Mesodermal cell (in vitro differentiated cells): ENCODE results near the gene KDM5C.

Experiments
- H3K27ac ChIP-seq: 2 replicates; pipeline ENCODE4 v1.7.0; 2013; ENCODE audit warnings: mild to moderate bottlenecking, low read depth, low read length, moderate library complexity; ENCODE audit not compliant: severe bottlenecking
- H3K36me3 ChIP-seq: 2 replicates; pipeline ENCODE4 v1.7.1; 2013; ENCODE audit warnings: mild to moderate bottlenecking, low read length, moderate library complexity; ENCODE audit not compliant: control insufficient read depth, insufficient read depth
- H3K4me1 ChIP-seq: one replicate; pipeline ENCODE4 v1.7.1; 2013; ENCODE audit warnings: mild to moderate bottlenecking, low read length; ENCODE audit not compliant: insufficient read depth, control insufficient read depth, poor library complexity, severe bottlenecking
- H3K4me3 ChIP-seq: 2 replicates; pipeline ENCODE4 v1.7.0; 2013; ENCODE audit warnings: low read length, control low read depth, mild to moderate bottlenecking; ENCODE audit not compliant: insufficient read depth, poor library complexity, severe bottlenecking; ENCODE audit errors: extremely low read depth
- H3K9me3 ChIP-seq: 2 replicates; pipeline ENCODE4 v1.7.1; 2013; ENCODE audit warnings: mild to moderate bottlenecking, low read length, moderate library complexity; ENCODE audit not compliant: control insufficient read depth
- WGBS, 2 experiments: methylation state at CpG; one replicate each; pipeline ENCODE4 v1.1.5; 2013; ENCODE audit warnings: missing lambda C conversion rate in 2 of 2; ENCODE audit not compliant: insufficient coverage in 2 of 2; 5-methylcytosine and 5-hydroxymethylcytosine counted together

The KDM5C gene

DNA sequence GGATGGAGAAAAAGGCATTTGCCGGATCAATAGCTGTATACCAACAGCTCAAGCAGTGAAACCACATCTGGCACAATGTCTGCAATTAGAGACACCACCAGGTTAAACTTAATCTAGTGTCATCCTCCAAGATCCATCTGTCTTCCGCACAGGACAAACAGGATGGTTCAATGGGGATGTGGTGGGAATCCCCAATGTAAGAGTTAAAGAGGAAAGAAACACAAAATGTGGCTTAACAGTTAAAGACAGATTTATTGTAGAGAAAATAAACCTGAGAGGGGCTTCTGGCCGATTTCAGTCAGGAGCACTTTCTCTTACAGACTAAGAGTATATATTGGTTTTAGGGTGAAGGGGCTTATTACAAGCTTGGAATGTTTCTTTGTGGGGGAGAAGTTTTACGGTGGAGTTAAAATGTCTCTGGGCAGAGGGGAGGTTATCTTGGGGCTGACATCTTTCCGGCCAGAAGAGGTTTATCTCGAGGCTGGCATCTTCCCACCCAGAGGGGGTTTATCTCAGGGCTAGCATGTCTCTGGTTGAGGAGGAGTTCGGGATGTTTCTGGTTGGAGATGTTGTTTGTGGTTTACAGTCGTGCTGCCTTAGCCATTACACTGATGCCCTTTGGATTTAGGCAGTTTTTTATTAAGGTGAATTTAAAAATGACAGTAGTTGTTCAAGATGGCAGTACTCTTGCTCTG is 69.3 kb downstream of the KDM5C start:
- no peak overlapping the region for H3K27ac ChIP-seq
- H3K4me1 ChIP-seq, result no peaks in the 10 kb centered on the region
- no peak overlapping the region for H3K4me3 ChIP-seq
- no peaks in the 10 kb centered on the region for H3K36me3 ChIP-seq
- no peaks in the 10 kb centered on the region for H3K9me3 ChIP-seq
- WGBS, 2 experiments, result no CpG with 5 or more reads among the region's 8 CpGs

DNA sequence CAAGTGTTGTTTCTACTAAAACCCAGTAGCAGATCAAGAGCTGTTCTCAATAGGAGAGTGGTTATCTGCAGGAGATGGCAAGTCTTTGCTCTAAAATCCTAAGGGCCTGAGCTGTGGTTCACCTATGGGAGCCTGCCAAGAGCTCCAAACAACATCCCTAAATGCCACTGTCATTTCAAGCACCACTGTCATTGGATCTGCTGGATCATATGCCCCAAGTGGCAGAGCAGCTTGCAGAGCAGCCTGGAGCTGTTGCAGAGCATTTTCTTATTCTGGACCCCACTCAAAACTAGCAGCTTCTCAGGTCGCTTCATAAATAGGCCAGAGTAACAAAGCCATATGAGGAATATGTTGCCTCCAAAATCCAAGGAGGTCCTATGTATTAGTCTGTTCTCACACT is 71.4 kb downstream of the KDM5C start:
- Histone ChIP-seq H3K4me1 (no peaks in the 10 kb centered on the region), H3K27ac (no peak overlapping the region), H3K9me3 (no peaks in the 10 kb centered on the region), H3K4me3 (no peak overlapping the region), H3K36me3 (no peaks in the 10 kb centered on the region)
- no CpG with 5 or more reads among the region's 1 CpG for WGBS, 2 experiments
